OCI-LY1 (cell line): ENCODE data around the gene AGTPBP1.
A peak's percentile ranks its signal among the peaks of the same experiment; 100 is the strongest.

Experiments used
- H2AFZ ChIP-seq: fragments of 200-600 bp; sonication (generic), shearing (Covaris generic); 2 replicates; pipeline ENCODE4 v1.6.0; 2014; ENCODE audit warnings: antibody characterized with exemption, mild to moderate bottlenecking, low read length
- H3F3A ChIP-seq: fragments of 200-600 bp; sonication (generic), shearing (Covaris generic); 2 replicates; pipeline ENCODE4 v1.6.0; 2014; ENCODE audit warnings: mild to moderate bottlenecking, antibody characterized with exemption, low read length, moderate library complexity; ENCODE audit not compliant: insufficient read depth
- H3K27ac ChIP-seq: fragments of 200-600 bp; sonication (generic); 2 replicates; pipeline ENCODE4 v1.5.1; 2014; ENCODE audit warnings: low read length, mixed run types, mild to moderate bottlenecking, low read depth; ENCODE audit not compliant: poor library complexity, severe bottlenecking
- H3K27me3 ChIP-seq: fragments of 200-600 bp; sonication (generic); 2 replicates; pipeline ENCODE4 v1.6.0; 2014; ENCODE audit warnings: antibody characterized with exemption, mild to moderate bottlenecking, low read length, moderate library complexity; ENCODE audit not compliant: insufficient read depth
- H3K36me3 ChIP-seq: fragments of 200-600 bp; sonication (generic); 2 replicates; pipeline ENCODE4 v1.6.1; 2014; ENCODE audit warnings: mild to moderate bottlenecking, antibody characterized with exemption, low read length, moderate library complexity, mixed read lengths; ENCODE audit not compliant: insufficient read depth
- H3K4me1 ChIP-seq: fragments of 200-600 bp; sonication (generic); 2 replicates; pipeline ENCODE4 v1.5.1; 2014; ENCODE audit warnings: mild to moderate bottlenecking, low read length, moderate library complexity; ENCODE audit not compliant: insufficient read depth, severe bottlenecking
- H3K4me2 ChIP-seq: fragments of 200-600 bp; sonication (generic), shearing (Covaris generic); 2 replicates; pipeline ENCODE4 v1.6.1; 2014; ENCODE audit warnings: low read length
- H3K4me3 ChIP-seq: fragments of 200-600 bp; sonication (generic); 2 replicates; pipeline ENCODE4 v1.5.1; 2014; ENCODE audit warnings: low read length, low read depth, mild to moderate bottlenecking, mixed read lengths; ENCODE audit not compliant: poor library complexity, severe bottlenecking
- H3K79me2 ChIP-seq: fragments of 200-600 bp; shearing (Covaris generic); 2 replicates; pipeline ENCODE4 v1.6.1; 2016; ENCODE audit warnings: mixed run types, low read length, mixed read lengths; ENCODE audit not compliant: insufficient read depth
- H3K9ac ChIP-seq: fragments of 200-600 bp; sonication (generic), shearing (Covaris generic); 2 replicates; pipeline ENCODE4 v1.6.1; 2014; ENCODE audit warnings: mild to moderate bottlenecking, low read length, mixed read lengths
- H3K9me2 ChIP-seq: fragments of 200-600 bp; sonication (generic), shearing (Covaris generic); 2 replicates; pipeline ENCODE4 v1.6.1; 2014; ENCODE audit warnings: low read depth, mild to moderate bottlenecking, low read length, mixed read lengths
- H3K9me3 ChIP-seq: fragments of 200-600 bp; shearing (Covaris generic); 2 replicates; pipeline ENCODE4 v1.6.1; 2014; ENCODE audit warnings: low read length, mixed read lengths
- H4K20me1 ChIP-seq: fragments of 200-600 bp; sonication (generic), shearing (Covaris generic); 2 replicates; pipeline ENCODE4 v1.6.0; 2016; ENCODE audit warnings: mild to moderate bottlenecking, low read length; ENCODE audit not compliant: insufficient read depth
- EZH2 ChIP-seq: fragments of 200-600 bp; sonication (generic), shearing (Covaris generic); IDR thresholded peaks from 2 replicates; pipeline ENCODE4 v1.8.0; 2017; ENCODE audit warnings: borderline replicate concordance, mixed run types, mild to moderate bottlenecking, antibody characterized with exemption, low read length, moderate library complexity, mixed read lengths
- TF ChIP-seq, protein P1 (sequence below): fragments of 200-600 bp; sonication (generic), shearing (Covaris generic); IDR thresholded peaks from 2 replicates; pipeline ENCODE4 v1.5.1; 2017; ENCODE audit warnings: mild to moderate bottlenecking, antibody characterized with exemption, low read length, moderate library complexity, mixed read lengths

The AGTPBP1 gene

DNA sequence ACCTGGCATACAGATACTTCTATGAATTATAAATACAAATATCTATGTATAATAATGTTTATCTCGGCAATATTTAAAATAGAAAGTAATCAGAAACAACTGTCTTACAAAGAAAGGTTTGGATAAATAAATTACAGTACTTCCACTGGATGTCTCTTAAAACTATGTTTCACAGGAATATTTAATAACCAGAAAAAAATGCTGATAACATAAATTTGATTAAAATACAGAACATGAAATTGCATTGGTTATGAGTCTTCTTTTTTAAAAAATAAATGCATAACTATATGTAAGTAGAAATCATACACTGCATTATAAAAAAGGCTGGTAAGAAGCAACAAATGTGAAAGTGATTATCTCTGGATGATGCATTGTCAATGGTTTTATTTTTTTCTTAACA lies 126.0 kb downstream of the AGTPBP1 start:
- TF ChIP-seq EZH2: no peak
- TF ChIP-seq, protein P1, sequence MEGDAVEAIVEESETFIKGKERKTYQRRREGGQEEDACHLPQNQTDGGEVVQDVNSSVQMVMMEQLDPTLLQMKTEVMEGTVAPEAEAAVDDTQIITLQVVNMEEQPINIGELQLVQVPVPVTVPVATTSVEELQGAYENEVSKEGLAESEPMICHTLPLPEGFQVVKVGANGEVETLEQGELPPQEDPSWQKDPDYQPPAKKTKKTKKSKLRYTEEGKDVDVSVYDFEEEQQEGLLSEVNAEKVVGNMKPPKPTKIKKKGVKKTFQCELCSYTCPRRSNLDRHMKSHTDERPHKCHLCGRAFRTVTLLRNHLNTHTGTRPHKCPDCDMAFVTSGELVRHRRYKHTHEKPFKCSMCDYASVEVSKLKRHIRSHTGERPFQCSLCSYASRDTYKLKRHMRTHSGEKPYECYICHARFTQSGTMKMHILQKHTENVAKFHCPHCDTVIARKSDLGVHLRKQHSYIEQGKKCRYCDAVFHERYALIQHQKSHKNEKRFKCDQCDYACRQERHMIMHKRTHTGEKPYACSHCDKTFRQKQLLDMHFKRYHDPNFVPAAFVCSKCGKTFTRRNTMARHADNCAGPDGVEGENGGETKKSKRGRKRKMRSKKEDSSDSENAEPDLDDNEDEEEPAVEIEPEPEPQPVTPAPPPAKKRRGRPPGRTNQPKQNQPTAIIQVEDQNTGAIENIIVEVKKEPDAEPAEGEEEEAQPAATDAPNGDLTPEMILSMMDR: no peak

DNA sequence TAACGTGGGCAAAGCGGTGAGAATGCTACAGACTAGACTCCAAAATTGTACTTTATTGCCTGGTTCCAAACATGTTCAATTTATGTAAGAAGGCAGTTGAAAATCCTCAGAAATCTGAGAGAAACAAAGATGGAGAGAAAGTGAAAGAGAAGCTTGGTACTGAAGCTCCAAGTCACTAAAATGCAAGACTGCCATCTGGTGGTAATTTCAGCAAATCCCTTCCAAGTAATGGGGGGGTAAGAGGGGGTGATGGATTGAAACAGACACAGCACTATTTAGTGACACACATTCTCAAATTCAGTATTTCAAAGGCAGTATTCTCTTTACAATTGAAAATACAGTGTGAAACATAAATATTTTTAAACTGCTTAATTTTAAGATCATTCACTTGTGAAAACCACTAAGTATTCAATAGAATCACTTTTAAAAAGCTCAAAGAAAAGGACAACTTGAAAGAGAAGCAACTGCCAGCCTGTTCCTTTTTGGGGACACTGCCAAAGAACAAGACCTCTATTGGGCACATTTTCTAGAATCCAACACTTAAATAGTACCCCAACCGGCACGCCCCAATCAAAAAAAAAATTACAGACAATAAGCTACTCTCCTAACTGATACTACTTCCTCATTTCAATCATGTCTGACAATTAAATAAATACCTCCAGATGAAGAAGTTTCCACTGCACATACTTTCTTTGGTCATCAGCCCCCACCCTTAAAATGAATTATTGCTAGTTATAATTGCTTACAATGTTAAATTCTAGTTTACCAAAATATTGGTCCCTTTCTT lies 131.5 kb downstream of the AGTPBP1 start:
- Histone ChIP-seq H3K27me3 (no peaks in the 10 kb centered on the region), H3K36me3 (no peaks in the 10 kb centered on the region), H3K9ac (peak overlapping the region; percentile 38; the same call in 1 of the 2 replicates), H3K4me1 (peaks cover 16% of the 10 kb centered on the region), H2AFZ (no peak overlapping the region), H3F3A (no peaks in the 10 kb centered on the region), H3K4me3 (peak overlapping the region; percentile 33), H3K9me2 (no peaks in the 10 kb centered on the region), H3K4me2 (peak overlapping the region; percentile 58), H3K9me3 (no peaks in the 10 kb centered on the region), H3K79me2 (no peaks in the 10 kb centered on the region), H3K27ac (peak overlapping the region; percentile 41), H4K20me1 (no peaks in the 10 kb centered on the region)
- TF ChIP-seq, protein P1: peak; percentile 90
- TF ChIP-seq EZH2: no peak

More for the DNA sequence above, 126.0 kb downstream of the AGTPBP1 start:
- Histone ChIP-seq H3K4me1 (peaks cover 4% of the 10 kb centered on the region), H3K4me2 (no peak overlapping the region), H3K27ac (no peak overlapping the region), H3K9me3 (no peaks in the 10 kb centered on the region), H3K79me2 (no peaks in the 10 kb centered on the region), H3K4me3 (no peak overlapping the region), H3K9ac (no peak overlapping the region), H4K20me1 (no peaks in the 10 kb centered on the region), H2AFZ (no peak overlapping the region), H3K27me3 (no peaks in the 10 kb centered on the region), H3K9me2 (no peaks in the 10 kb centered on the region), H3F3A (no peaks in the 10 kb centered on the region; the same call in 1 of the 2 replicates), H3K36me3 (no peaks in the 10 kb centered on the region)

DNA sequence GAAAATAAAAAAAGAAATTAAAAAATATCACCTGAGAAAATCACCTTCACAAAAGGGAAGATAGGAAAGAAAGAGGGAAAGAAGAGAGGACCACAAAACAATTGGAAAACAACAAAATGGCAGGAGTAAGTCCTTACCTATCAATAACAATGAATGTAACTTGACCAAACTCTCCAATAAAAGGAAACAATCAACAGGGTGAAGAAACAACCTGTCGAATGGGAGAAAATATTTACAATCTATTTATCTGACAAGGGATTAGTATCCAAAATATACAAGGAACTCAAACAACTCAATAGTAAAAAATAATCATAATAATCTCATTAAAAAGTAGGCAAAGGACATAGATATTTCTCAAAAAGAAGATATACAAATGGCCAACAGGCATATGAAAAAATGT lies 135.8 kb downstream of the AGTPBP1 start:
- Histone ChIP-seq H3K9me2 (no peaks in the 10 kb centered on the region), H3K36me3 (no peaks in the 10 kb centered on the region), H3K9me3 (no peaks in the 10 kb centered on the region), H3K79me2 (no peaks in the 10 kb centered on the region), H3K27ac (no peak overlapping the region), H4K20me1 (no peaks in the 10 kb centered on the region), H3F3A (no peaks in the 10 kb centered on the region), H3K4me1 (peaks cover 13% of the 10 kb centered on the region), H3K4me3 (no peak overlapping the region), H3K27me3 (no peaks in the 10 kb centered on the region), H3K9ac (no peak overlapping the region), H2AFZ (no peak overlapping the region), H3K4me2 (no peak overlapping the region)
- TF ChIP-seq EZH2: no peak
- TF ChIP-seq, protein P1: no peak
